ENCODE results near the gene SASH1. TPM values are rescaled to one million over a fixed set of nuclear protein-coding genes. Genes with fewer than 3 reads are reported as not detected.

SASH1 gene
- total RNA-seq, result 100 to 1,000 TPM; 142 to 214 (median 173) TPM

DNA sequence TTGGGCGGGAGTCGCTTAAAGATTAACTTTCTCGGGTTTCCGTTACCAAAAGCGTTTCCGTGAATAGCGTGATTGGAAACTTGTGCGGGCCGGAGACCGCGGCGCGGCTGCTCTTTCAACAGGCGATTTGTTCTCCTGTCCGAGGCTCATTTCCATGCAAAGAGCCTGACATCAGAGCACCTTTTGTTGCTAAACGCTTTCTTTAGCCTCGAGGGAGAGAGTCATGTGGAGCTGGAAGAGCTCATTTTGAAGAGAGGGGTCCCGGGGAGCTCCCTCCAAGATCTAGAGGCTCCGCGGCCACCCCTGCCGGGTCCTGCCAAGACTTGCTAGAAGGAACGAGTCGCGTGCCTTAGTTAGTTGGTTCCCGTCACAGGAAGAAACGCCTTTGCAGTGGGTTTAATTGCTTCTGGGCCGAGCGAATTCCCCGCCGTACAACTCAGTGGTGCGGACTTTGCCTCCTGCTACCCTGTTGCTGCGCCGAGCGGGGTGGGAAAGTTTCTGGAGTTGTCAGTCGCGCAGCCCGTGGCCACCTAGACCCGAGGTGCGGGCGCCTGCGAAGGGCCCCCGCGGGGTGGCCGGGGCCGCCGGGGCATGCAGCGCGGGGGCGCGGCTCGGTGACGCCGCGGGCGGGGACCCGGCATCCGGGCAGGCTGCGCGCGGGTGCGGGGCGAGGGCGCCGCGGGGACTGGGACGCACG lies at the start of gene SASH1:
SASH1 (plus strand) TSS at position 489 of the 697 bp plus-strand sequence. CDS start 230 bp downstream, outside the sequence.
- DNase-seq (ENCODE audit: low spot score) (no peak), ATAC-seq (ENCODE audit: low FRiP score) (peak; percentile 65)
- TF ChIP-seq, protein P1, sequence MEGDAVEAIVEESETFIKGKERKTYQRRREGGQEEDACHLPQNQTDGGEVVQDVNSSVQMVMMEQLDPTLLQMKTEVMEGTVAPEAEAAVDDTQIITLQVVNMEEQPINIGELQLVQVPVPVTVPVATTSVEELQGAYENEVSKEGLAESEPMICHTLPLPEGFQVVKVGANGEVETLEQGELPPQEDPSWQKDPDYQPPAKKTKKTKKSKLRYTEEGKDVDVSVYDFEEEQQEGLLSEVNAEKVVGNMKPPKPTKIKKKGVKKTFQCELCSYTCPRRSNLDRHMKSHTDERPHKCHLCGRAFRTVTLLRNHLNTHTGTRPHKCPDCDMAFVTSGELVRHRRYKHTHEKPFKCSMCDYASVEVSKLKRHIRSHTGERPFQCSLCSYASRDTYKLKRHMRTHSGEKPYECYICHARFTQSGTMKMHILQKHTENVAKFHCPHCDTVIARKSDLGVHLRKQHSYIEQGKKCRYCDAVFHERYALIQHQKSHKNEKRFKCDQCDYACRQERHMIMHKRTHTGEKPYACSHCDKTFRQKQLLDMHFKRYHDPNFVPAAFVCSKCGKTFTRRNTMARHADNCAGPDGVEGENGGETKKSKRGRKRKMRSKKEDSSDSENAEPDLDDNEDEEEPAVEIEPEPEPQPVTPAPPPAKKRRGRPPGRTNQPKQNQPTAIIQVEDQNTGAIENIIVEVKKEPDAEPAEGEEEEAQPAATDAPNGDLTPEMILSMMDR (IDR thresholded peaks at IDR 0.05), result no peak

DNA sequence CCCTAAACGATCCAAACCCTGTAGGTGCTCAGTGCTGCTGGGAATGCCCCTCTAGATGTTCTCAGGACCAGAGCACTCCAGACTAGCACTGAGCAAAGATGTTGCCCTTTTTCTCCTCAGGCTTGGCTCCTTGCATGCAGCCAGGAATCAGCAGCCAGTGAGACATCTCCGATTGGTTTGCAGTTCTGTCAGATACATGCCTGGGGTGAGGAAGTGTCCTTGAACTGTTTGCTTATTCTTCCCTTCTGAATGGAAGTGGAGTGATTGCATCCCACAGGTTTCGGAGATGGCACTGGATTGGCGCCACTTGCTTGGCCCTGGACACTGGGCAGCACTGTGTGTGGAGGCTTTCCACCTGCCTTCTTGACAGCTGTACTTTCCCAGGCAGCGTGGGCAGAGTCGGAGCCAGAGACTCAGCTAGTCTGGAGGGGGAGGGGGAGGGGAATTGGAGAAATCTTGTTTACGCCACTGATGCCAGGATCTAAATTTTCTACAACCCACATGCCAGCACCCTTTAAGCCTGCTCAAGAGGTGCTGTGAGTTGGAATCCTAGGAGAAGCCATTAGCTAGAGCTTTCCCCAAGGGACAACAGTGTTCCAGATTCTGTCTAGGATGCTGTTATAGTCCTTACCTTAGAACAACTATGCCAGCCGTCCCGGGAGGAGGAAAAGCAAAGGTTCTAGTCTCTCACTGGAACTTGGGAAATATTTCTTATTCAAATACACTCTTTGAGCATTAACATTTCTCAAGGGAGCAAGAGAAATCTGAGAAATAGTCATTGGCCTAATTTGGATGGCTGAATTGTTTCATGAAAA lies 49.2 kb upstream of the SASH1 start:
- ATAC-seq (ENCODE audit: low FRiP score) (peak; percentile 89), DNase-seq (ENCODE audit: low spot score) (no peak)
- TF ChIP-seq, protein P1 (IDR thresholded peaks at IDR 0.05), result no peak

DNA sequence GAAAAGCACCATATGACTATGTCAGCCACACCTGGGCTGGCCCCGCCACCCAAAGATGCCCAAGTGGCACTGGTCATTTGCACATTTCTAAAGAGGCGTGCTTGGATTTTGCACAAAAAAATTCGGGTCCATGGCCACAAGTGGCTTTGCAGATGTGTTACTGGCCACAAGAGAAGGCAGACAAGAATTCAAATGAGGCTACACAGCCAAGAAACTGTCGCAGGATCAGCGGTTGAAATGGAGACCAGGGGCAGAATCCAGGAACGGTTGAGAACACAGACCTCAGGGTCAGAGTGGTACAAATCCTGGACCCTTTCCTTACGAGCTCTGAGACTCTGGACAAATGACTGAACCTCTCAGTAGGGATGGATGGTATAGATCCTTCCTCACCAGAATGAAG lies 48.6 kb upstream of the SASH1 start:
- ATAC-seq (ENCODE audit: low FRiP score) (no peak), DNase-seq (ENCODE audit: low spot score) (no peak)

DNA sequence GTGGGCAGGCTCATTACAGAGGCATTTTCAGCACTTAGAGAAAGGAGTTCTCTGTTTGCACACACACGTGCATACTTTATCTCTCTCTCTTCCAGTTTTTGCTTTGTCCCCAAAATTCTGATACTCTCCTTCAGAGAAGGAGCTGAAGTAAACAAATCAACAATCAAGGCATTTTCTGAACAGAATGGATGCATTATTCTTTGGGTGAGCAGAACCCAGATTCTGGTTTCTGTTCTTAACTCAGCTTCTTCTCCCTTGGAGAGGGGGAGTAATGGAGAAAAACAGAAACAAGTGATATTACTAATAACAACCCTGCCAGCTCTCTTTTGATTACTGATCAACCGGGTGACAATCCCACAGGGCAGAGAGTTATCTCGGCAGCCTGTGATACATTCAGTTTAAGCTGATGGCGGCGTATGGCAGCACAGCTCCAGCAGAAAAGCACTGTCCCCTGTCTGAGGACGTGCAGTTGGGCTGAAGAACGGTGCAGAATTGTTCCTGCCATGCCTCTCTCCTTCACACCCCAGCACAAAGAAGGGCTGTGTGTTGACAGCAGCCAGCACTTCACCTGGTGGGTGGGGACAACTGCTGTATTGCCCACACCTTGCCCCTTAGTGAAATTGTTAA lies 47.3 kb upstream of the SASH1 start:
- TF ChIP-seq, protein P1 (IDR thresholded peaks at IDR 0.05), result no peak
- ATAC-seq (ENCODE audit: low FRiP score), result no peak

More for the DNA sequence above, 48.6 kb upstream of the SASH1 start:
- TF ChIP-seq, protein P1 (IDR thresholded peaks at IDR 0.05), result no peak

DNA sequence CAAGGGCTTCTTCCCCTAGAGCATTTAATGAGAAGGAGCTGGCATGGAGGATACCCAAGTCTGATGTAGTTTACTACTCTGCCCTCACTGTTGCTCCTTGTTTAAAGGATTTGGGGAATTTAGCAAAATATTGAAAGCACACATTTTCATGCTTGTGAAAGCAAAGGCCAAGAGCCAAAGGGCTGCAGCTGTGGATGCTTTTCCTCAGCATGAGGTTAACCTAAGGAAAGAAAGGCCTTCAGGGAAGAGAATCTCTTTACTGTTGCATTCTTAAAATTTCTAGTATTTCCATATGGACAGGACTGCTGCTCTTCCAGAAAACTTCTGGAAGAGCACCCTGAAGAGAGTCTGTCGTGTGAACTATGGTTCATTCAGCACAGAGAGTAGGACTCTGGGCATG lies 45.9 kb upstream of the SASH1 start:
- ATAC-seq (ENCODE audit: low FRiP score), result no peak
- TF ChIP-seq, protein P1 (IDR thresholded peaks at IDR 0.05), result no peak
- DNase-seq (ENCODE audit: low spot score), result no peak

More for the DNA sequence above, 47.3 kb upstream of the SASH1 start:
- DNase-seq (ENCODE audit: low spot score), result no peak

DNA sequence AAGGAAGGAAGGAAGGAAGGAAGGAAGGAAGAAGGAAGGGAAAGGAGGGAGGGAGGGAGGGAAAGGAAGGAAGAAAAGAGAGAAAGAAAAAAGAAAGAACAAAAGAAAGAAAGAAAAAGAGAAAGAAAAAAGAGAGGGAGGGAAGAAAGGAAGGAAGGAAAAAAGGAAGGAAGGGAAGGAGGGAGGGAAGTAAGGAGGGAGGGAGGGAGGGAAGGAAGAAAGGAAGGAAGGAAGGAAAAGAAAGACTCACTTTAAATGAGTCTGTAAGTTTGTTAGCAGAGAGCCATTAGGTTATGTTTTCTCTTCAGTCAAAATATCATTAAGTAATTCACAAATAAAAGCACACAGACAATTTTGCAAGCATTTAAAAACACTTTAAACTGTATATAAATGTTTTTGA lies 44.0 kb upstream of the SASH1 start:
- DNase-seq (ENCODE audit: low spot score), result no peak
- TF ChIP-seq, protein P1 (IDR thresholded peaks at IDR 0.05), result no peak
- no peak for ATAC-seq (ENCODE audit: low FRiP score)
